ENCODE measurements around the gene ACER2. TPM values are rescaled to one million over a fixed set of nuclear protein-coding genes. Genes with fewer than 3 reads are reported as not detected.

Gene ACER2
- total RNA-seq, 4 donors from 2014 or later, result 2.8 to 13.2 (median 9.3) TPM

DNA sequence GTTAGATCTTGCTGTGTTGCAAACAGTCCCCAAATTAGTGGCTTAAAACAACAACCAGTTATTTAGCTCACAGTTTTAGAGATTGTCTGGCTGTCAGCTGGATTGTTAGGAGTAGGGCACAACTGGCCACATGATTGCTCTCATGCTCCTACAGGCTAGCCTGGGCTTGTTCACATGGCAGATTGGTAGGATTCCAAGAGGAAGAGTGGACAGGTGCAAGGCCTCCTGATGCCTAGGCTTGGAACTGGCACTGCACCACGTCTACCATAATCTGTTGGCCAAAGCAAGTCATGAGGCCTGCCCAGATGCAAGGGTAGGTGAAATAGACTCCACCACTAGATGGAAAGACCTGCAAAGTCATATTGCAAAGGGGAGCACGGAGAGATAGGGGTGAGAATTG is 76.4 kb downstream of the ACER2 start:
- TF ChIP-seq, protein P1, sequence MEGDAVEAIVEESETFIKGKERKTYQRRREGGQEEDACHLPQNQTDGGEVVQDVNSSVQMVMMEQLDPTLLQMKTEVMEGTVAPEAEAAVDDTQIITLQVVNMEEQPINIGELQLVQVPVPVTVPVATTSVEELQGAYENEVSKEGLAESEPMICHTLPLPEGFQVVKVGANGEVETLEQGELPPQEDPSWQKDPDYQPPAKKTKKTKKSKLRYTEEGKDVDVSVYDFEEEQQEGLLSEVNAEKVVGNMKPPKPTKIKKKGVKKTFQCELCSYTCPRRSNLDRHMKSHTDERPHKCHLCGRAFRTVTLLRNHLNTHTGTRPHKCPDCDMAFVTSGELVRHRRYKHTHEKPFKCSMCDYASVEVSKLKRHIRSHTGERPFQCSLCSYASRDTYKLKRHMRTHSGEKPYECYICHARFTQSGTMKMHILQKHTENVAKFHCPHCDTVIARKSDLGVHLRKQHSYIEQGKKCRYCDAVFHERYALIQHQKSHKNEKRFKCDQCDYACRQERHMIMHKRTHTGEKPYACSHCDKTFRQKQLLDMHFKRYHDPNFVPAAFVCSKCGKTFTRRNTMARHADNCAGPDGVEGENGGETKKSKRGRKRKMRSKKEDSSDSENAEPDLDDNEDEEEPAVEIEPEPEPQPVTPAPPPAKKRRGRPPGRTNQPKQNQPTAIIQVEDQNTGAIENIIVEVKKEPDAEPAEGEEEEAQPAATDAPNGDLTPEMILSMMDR (IDR thresholded peaks at IDR 0.05), result no peak
- no peak for TF ChIP-seq EP300 (IDR thresholded peaks at IDR 0.05; ENCODE audit: low read depth)
- no peak for TF ChIP-seq POLR2A (IDR thresholded peaks at IDR 0.05)
- TF ChIP-seq POLR2AphosphoS5 (IDR thresholded peaks at IDR 0.05), result no peak
- Histone ChIP-seq H3K4me3 (no peak overlapping the region), H3K4me1 (no peaks in the 10 kb centered on the region), H3K27ac (no peak overlapping the region), H3K36me3 (no peaks in the 10 kb centered on the region), H3K9me3 (no peaks in the 10 kb centered on the region), H3K27me3 (no peaks in the 10 kb centered on the region)
- in situ Hi-C loops (cut with MboI; ENCODE audit: low pct_ligation_motif_present in 1 of 4, low pct_unique_long_range_greater_than_20kb in 1 of 4, low sequenced_read_pairs in 3 of 4) (loop anchor here in 2 of 4 donors (25.0 kb wide), 2 partner anchors 1477 to 1627 kb away; no protein-coding TSS in a partner anchor), intact Hi-C loops (cut with DNase I; ENCODE audit: low total_unique reads) (no loop called here)
- DNase-seq, result no peak
- WGBS, 2 donors (ENCODE audit: low coverage in 1 of 2), result 59 to 89% methylated on average over 1 to 2 of the region's 2 CpGs

DNA sequence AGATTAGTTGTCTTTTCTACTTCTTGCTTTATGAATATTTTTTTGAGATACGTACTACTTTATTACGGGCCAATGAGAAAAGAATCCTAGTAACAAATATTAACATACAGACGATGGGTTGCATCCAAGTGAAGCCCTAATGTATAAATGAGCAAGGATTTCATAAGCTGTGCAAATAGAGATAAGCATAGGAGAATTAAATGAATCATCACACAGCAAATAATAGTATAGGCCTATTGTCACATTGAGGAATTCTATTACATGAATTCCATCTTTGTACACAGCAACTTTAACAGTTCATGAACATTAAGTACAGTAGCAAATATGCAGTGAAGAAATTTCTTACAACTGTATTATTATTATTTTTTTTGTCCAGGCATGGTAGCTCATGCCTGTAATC is 78.0 kb downstream of the ACER2 start:
- H3K27ac ChIP-seq, result no peak overlapping the region
- no peaks in the 10 kb centered on the region for H3K36me3 ChIP-seq
- in situ Hi-C loops (cut with MboI; ENCODE audit: low pct_ligation_motif_present in 1 of 4, low pct_unique_long_range_greater_than_20kb in 1 of 4, low sequenced_read_pairs in 3 of 4) (loop anchor here in 2 of 4 donors (25.0 kb wide), 2 partner anchors 1475 to 1625 kb away; no protein-coding TSS in a partner anchor), intact Hi-C loops (cut with DNase I; ENCODE audit: low total_unique reads) (no loop called here)
- H3K27me3 ChIP-seq, result no peaks in the 10 kb centered on the region
- DNase-seq, result no peak
- no peaks in the 10 kb centered on the region for H3K4me1 ChIP-seq
- H3K9me3 ChIP-seq, result no peaks in the 10 kb centered on the region
- H3K4me3 ChIP-seq, result no peak overlapping the region
- WGBS, 2 donors (ENCODE audit: low coverage in 1 of 2), result 79 to 90% methylated on average over 3 of the region's 3 CpGs
- TF ChIP-seq POLR2A (IDR thresholded peaks at IDR 0.05) (no peak), EP300 (IDR thresholded peaks at IDR 0.05; ENCODE audit: low read depth) (no peak), POLR2AphosphoS5 (IDR thresholded peaks at IDR 0.05) (no peak)
- TF ChIP-seq, protein P1 (IDR thresholded peaks at IDR 0.05), result no peak

DNA sequence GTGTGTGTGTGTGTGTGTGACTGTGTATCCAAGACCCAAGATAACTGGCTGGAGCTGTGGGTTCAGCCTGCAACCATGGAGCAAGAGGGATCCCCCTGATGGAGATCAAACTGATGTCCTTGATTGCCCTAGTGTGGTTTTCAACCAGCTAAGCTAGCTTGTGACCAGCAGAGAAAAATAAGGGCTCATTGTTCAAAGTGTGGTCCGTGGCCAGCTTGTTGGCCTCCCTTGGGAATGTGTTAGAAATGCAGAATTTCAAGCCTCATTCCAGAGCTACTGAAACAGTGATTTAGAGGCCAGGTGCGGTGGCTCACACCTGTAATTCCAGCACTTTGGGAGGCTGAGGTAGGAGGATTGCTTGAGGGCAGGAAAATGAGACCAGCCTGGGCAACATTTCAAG is 79.9 kb downstream of the ACER2 start:
- Histone ChIP-seq H3K4me3 (no peak overlapping the region), H3K27me3 (no peaks in the 10 kb centered on the region), H3K27ac (no peak overlapping the region), H3K4me1 (peaks cover 0 to 3% (median 0%) of the 10 kb centered on the region in 4 donors), H3K9me3 (no peaks in the 10 kb centered on the region), H3K36me3 (no peaks in the 10 kb centered on the region)
- TF ChIP-seq POLR2AphosphoS5 (IDR thresholded peaks at IDR 0.05) (no peak), EP300 (IDR thresholded peaks at IDR 0.05; ENCODE audit: low read depth) (no peak), POLR2A (IDR thresholded peaks at IDR 0.05) (no peak)
- TF ChIP-seq, protein P1 (IDR thresholded peaks at IDR 0.05), result no peak
- in situ Hi-C loops (cut with MboI; ENCODE audit: low pct_ligation_motif_present in 1 of 4, low pct_unique_long_range_greater_than_20kb in 1 of 4, low sequenced_read_pairs in 3 of 4), result loop anchor here in 2 of 4 donors (25.0 kb wide), 2 partner anchors 1474 to 1624 kb away; no protein-coding TSS in a partner anchor
- DNase-seq, result no peak
- WGBS, 2 donors (ENCODE audit: low coverage in 1 of 2), result 61% methylated on average over 2 of the region's 2 CpGs; no CpG with 5 or more reads in 1 of the 2 donors
- intact Hi-C loops (cut with DNase I; ENCODE audit: low total_unique reads), result no loop called here

DNA sequence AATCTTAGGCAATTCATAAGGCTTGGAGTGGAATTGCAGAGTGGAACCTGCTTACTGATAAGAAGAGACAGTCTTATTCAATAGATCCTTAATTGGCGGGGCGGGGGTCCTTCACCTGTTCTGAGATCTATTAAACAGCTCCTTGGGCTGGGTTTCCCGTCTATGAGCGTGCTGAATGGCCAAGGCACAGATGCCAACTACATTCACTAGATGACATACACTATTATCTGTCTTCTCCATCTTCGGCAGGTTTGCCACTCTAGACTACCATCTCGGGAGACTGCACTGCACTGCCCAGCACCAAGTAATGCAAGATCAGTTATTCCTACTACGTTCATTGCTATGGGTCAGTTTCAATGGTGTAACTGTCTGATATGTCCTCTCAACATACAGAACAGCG is 81.5 kb downstream of the ACER2 start:
- no peak for DNase-seq
- in situ Hi-C loops (cut with MboI; ENCODE audit: low pct_ligation_motif_present in 1 of 4, low pct_unique_long_range_greater_than_20kb in 1 of 4, low sequenced_read_pairs in 3 of 4) (loop anchor here in 2 of 4 donors (25.0 kb wide), 2 partner anchors 1472 to 1622 kb away; no protein-coding TSS in a partner anchor), intact Hi-C loops (cut with DNase I; ENCODE audit: low total_unique reads) (no loop called here)
- Histone ChIP-seq H3K4me3 (no peak overlapping the region), H3K36me3 (no peaks in the 10 kb centered on the region), H3K27ac (no peak overlapping the region), H3K4me1 (peaks cover 0 to 3% (median 0%) of the 10 kb centered on the region in 4 donors), H3K27me3 (no peaks in the 10 kb centered on the region), H3K9me3 (no peaks in the 10 kb centered on the region)
- TF ChIP-seq EP300 (IDR thresholded peaks at IDR 0.05; ENCODE audit: low read depth) (no peak), POLR2A (IDR thresholded peaks at IDR 0.05) (no peak), POLR2AphosphoS5 (IDR thresholded peaks at IDR 0.05) (no peak)
- TF ChIP-seq, protein P1 (IDR thresholded peaks at IDR 0.05), result no peak
- WGBS, 2 donors (ENCODE audit: low coverage in 1 of 2), result 90 to 100% methylated on average over 1 to 8 of the region's 8 CpGs

Data from transverse colon (tissue), 4 donors.